ENCODE data around the gene PRKAR1B. TPM values are rescaled to one million over a fixed set of nuclear protein-coding genes. Genes with fewer than 3 reads are reported as not detected.

PRKAR1B gene
- total RNA-seq, 1 experiment from 2014 or later = 43.3 TPM

GRCh38 chr7:541661-542060 lies 185.4 kb downstream of the PRKAR1B start:
- Histone ChIP-seq H3K4ac (ENCODE audit: low read depth, low read length) (no peak overlapping the region), H3K23me2 (ENCODE audit: insufficient read length, low read depth, low read length, poor library complexity, severe bottlenecking) (no peaks in the 10 kb centered on the region), H3K14ac (ENCODE audit: insufficient read depth, low read length) (0 out of 2 replicates have a peak overlapping the region, but pooled peaks have one; percentile 23), H3K9me3 (ENCODE audit: control insufficient read depth, low read depth, low read length) (no peaks in the 10 kb centered on the region), H3K79me2 (ENCODE audit: insufficient read depth, low read length) (no peaks in the 10 kb centered on the region), H3K9ac (ENCODE audit: extremely low read depth, insufficient read length, low read length) (no peak overlapping the region), H3K18ac (ENCODE audit: insufficient read length, low read depth, low read length) (no peak overlapping the region), H3K79me1 (ENCODE audit: insufficient read depth, low read depth, low read length, poor library complexity, severe bottlenecking) (no peaks in the 10 kb centered on the region), H3K4me2 (ENCODE audit: insufficient read depth, insufficient read length, low read length) (no peak overlapping the region), H3K27ac (ENCODE audit: insufficient read length, low read depth, low read length) (no peak overlapping the region), H3K4me1 (ENCODE audit: insufficient read depth, low read length) (no peaks in the 10 kb centered on the region), H2BK5ac (ENCODE audit: insufficient read length, low read length) (no peak overlapping the region), H4K91ac (ENCODE audit: insufficient read length, low read depth, low read length) (no peak overlapping the region), H2BK15ac (ENCODE audit: low read depth, low read length) (no peak overlapping the region), H2BK120ac (ENCODE audit: low read depth, low read length, poor library complexity, severe bottlenecking) (no peak overlapping the region), H3K27me3 (ENCODE audit: insufficient read depth, low read length) (no peaks in the 10 kb centered on the region), H2AFZ (ENCODE audit: low read length) (no peak overlapping the region), H2BK12ac (ENCODE audit: insufficient read length, low read depth, low read length) (no peak overlapping the region), H3K23ac (ENCODE audit: insufficient read length, low read depth, low read length) (no peak overlapping the region), H4K8ac (replicated peaks; ENCODE audit: insufficient read length, low read depth, low read length) (no peak overlapping the region), H4K20me1 (ENCODE audit: control insufficient read depth, insufficient read depth, insufficient read length) (no peaks in the 10 kb centered on the region), H3K56ac (ENCODE audit: insufficient read length, low read depth, low read length) (no peak overlapping the region), H2AK5ac (ENCODE audit: insufficient read length, low read length) (no peak overlapping the region), H2BK20ac (ENCODE audit: low read depth, low read length, poor library complexity, severe bottlenecking) (no peak overlapping the region), H4K5ac (ENCODE audit: insufficient read length, low read depth, low read length) (no peak overlapping the region), H3T11ph (ENCODE audit: low read length) (no peak overlapping the region)
- 0 out of 5 replicates have a peak overlapping the region, but pooled peaks of 1 of the 2 experiments have one; percentile 5 for H3K4me3 Mint-ChIP-seq
- H3K36me3 Mint-ChIP-seq (ENCODE audit: insufficient read depth in 1 of 3, low read depth in 3 of 3) = peaks cover 0 to under 1% (median 0%) of the 10 kb centered on the region in 3 experiments; a peak in 2 of 7 replicates
- WGBS (ENCODE audit: extremely low coverage, insufficient read length, low lambda C conversion rate) = no CpG with 5 or more reads among the region's 17 CpGs
- no peak for DNase-seq
- peak overlapping the region in 2 of 3 experiments; percentile 79 to 97; a peak in 3 of 7 replicates for H3K27ac Mint-ChIP-seq
- H3K4me1 Mint-ChIP-seq = peaks cover 10 to 16% of the 10 kb centered on the region in 2 experiments
- no peaks in the 10 kb centered on the region for H3K9me3 Mint-ChIP-seq
- H3K27me3 Mint-ChIP-seq (ENCODE audit: low read depth) = peaks cover 6% of the 10 kb centered on the region
- no peak for TF ChIP-seq CTCF (conservative IDR thresholded peaks at IDR 0.05)
